HUES48 (cell line): ENCODE results near the gene GJD3.

ENCODE experiments used
- H3K27ac ChIP-seq: one replicate; pipeline ENCODE4 v1.7.0; 2013; ENCODE audit warnings: low read depth, low read length, inconsistent platforms
- H3K27me3 ChIP-seq: 2 replicates; pipeline ENCODE4 v1.6.1; 2013; ENCODE audit warnings: mild to moderate bottlenecking, low read length; ENCODE audit not compliant: control insufficient read depth, insufficient read depth
- H3K36me3 ChIP-seq: 2 replicates; pipeline ENCODE4 v1.6.1; 2013; ENCODE audit warnings: low read length; ENCODE audit not compliant: control insufficient read depth, insufficient read depth
- H3K4me1 ChIP-seq: 2 replicates; pipeline ENCODE4 v1.6.1; 2013; ENCODE audit warnings: mild to moderate bottlenecking, low read length; ENCODE audit not compliant: control insufficient read depth, insufficient read depth
- H3K4me3 ChIP-seq: 2 replicates; pipeline ENCODE4 v1.5.1; 2013; ENCODE audit warnings: mild to moderate bottlenecking, low read depth, low read length
- H3K9ac ChIP-seq: 2 replicates; pipeline ENCODE4 v1.6.1; 2013; ENCODE audit warnings: mild to moderate bottlenecking, low read depth, low read length, moderate library complexity
- H3K9me3 ChIP-seq: 2 replicates; pipeline ENCODE4 v1.6.1; 2013; ENCODE audit warnings: low read length; ENCODE audit not compliant: control insufficient read depth, insufficient read depth

Gene GJD3

DNA sequence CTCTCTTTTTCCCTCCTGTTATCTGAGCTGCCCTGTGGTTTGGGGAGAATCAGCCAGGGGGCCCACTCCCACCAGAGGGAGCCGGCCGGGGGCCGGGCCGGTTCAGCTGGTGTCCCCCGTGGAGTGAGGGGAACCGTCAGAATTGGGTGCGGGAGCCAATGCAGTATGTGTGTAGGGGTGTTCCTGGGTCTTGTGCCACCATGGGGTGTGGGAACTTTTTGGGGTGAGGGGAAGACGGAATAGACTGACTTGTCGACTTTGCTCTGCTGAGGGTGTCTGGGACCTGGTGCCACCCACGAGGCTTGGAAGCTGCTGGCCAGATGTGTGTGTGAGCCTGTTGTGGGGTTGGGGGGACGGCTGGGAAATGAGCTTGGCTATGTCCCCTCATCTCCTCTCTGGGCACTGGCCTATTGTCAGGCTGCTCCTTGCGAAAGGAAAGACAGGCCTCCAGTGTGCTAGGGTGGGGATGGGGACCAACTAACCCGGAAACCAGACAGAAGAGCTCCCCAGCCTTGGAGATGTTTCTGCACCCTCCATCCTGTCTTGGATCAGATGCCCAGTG lies 45.6 kb downstream of the GJD3 start:
- no peak overlapping the region for H3K27ac ChIP-seq
- H3K4me3 ChIP-seq: peak overlapping the region; percentile 73
- no peaks in the 10 kb centered on the region for H3K36me3 ChIP-seq
- H3K4me1 ChIP-seq: peaks cover 46% of the 10 kb centered on the region
- no peaks in the 10 kb centered on the region for H3K9me3 ChIP-seq
- H3K9ac ChIP-seq: no peak overlapping the region
- H3K27me3 ChIP-seq: peaks cover 33% of the 10 kb centered on the region

DNA sequence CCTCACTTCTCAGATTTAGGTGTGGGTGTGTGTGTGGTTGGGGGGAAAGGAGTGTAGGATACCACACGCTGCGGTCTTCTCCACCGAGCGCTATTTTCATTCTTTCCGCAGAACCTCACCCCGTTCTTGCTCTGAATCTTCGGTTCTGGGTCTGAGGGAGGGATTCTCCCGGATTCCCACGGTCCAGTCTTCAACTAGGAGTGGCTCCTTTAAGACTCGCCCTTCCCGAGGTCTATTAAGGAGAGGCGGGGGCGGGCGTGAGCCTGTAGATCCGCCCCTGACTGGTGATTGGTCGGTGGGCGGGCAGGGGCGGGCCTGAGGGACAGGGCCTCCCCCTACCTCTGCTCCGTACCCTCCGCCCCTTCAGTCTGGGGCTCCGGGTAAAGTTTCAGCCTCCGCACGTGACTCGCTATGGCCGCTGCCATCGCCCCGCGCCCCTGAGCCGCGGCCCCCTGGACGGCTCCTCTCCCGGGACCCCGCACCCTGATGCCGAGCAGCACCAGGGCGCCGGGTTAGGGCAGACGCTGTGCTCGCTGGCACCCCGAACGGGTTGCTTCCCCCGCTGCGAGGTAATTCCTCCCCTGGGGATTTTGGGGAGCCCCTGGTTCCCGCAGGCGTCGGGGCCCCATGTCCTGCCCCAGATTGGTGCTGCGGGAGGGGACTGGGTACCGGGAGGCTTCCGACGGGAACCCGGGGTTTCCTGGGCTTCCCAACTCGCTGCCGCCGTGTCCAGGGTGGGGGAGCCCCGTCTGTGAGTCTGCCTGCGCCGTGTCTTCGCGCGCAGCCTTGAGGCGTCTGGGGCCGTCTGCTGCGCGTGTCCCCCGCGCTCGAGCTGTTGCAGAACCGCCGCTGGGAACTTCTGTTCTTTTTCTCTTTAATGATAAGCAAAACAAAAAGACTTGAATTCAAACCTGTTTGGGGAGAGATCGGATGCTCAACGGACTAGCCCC lies 46.4 kb downstream of the GJD3 start:
- H3K36me3 ChIP-seq: no peaks in the 10 kb centered on the region
- H3K4me1 ChIP-seq: peaks cover 52% of the 10 kb centered on the region
- peak overlapping the region; percentile 73 for H3K4me3 ChIP-seq
- peak overlapping the region; percentile 24 for H3K27ac ChIP-seq
- H3K27me3 ChIP-seq: peaks cover 33% of the 10 kb centered on the region
- no peaks in the 10 kb centered on the region for H3K9me3 ChIP-seq
- H3K9ac ChIP-seq: peak overlapping the region; percentile 12; the same call in 1 of the 2 replicates

- peaks cover 44% of the 10 kb centered on the region for H3K4me1 ChIP-seq
- no peaks in the 10 kb centered on the region for H3K36me3 ChIP-seq
- H3K4me3 ChIP-seq: peak overlapping the region; percentile 73
- H3K27me3 ChIP-seq: peaks cover 33% of the 10 kb centered on the region
- H3K9ac ChIP-seq: no peak overlapping the region
- no peaks in the 10 kb centered on the region for H3K9me3 ChIP-seq
- no peak overlapping the region for H3K27ac ChIP-seq
These were observed 47.1 kb downstream of the GJD3 start for GRCh38 chr17:40317345-40317873.

DNA sequence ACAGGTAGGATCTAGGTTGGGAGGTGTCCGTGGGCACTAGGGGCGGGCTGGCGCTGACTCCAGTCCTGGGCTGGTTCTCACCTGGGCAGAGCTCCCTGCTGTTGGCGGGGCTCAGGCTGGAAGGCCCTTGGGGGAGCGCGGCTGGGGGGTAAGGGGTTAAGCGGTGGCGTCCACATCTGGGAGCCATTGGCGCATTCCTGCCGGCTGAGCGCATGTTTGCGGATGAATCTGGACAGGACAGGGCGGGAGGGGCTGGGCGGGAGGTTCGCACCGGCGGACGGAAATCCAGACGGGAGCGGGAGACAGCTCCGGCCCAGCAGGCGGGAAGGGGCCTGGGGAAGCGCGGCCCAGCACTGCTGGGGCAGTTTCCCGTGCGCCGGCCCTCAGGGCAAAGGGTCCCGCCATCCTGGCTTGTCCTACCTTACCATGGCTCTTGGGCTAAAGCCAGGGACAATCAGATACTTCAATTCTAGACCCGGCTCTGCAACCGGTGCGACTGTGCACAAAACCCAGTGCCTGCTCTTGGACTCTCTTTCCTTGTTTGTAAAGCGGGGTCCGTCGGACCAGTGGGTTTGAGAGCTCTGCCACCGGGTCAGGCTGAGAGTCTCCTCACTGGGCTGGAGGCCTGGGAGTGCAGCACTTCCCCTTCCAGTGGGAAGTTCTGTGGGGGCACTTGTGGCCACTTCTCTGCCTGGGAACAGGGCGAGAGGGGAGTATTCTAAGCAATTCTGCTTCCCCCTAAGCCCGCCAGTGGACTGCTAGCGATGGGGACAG lies 47.8 kb downstream of the GJD3 start:
- Histone ChIP-seq H3K9me3 (no peaks in the 10 kb centered on the region), H3K4me3 (peak overlapping the region; percentile 73), H3K9ac (no peak overlapping the region), H3K36me3 (no peaks in the 10 kb centered on the region), H3K4me1 (peaks cover 42% of the 10 kb centered on the region), H3K27me3 (peaks cover 33% of the 10 kb centered on the region), H3K27ac (peak overlapping the region; percentile 26)

DNA sequence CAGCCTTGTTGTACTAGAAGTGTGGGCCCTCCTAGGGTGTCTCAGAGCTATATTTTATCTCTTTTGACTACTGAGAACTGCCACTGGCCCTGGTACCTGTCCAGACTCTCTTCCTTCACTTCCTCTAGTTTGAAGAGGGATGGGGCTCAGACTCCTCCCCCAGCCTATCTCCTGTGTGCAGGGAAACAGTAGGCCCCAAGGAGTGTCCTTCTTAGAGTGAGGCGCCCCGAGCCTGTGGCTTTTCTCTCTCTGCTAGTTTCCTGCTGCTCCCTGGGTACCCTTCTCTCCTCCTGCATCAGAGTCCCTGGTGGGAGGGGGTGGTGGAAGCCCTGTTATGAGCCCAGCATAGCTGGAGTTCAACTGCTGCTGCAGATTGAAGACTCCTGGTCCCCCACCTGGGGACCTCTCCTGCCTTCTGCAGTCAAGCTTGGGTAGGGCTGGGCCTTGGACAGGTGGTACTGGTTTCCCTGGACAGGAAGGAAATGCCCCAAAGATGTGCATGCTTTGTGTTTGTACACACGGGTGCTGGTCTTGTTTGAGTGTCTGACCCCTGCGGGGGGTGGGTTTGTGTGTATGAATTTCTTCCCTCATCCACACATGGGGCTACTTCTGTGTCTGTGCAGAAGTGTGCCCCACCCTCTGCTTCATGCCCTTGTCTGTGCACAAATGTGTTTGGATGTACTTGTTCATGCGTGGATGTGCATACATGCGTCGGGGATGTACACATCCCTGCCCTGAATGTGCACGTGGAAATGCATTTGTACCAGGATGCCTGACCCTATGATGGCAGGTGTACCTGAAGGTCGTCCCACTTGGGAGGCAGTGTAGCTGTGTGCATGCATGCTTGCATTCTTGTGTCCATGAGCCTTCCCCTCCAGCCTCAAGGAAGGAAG lies 48.6 kb downstream of the GJD3 start:
- Histone ChIP-seq H3K36me3 (no peaks in the 10 kb centered on the region), H3K27ac (no peak overlapping the region), H3K27me3 (peaks cover 33% of the 10 kb centered on the region), H3K4me1 (peaks cover 34% of the 10 kb centered on the region), H3K4me3 (peak overlapping the region; percentile 73), H3K9me3 (no peaks in the 10 kb centered on the region), H3K9ac (no peak overlapping the region)

DNA sequence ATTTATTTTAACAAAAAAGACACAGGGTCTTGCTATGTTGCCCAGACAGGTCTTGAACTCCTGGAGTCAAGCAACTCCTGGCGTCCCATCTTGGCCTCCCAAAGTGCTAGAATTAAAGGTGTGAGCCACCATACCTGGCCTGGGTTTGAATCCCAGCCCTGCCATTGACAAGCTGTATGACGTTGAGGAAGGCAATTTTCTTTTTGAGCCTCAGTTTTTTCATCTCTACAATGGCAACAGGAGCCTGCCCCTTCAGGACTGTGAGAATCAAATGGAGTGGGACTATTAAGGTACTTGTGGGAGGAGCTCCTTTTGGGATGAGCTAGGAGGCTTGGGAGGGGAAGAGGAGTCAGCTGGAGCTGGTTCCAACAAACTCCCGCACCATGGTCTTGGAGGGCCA lies 49.3 kb downstream of the GJD3 start:
- H3K27me3 ChIP-seq: peaks cover 33% of the 10 kb centered on the region
- H3K4me3 ChIP-seq: no peak overlapping the region
- no peak overlapping the region for H3K9ac ChIP-seq
- peaks cover 34% of the 10 kb centered on the region for H3K4me1 ChIP-seq
- H3K36me3 ChIP-seq: no peaks in the 10 kb centered on the region
- no peaks in the 10 kb centered on the region for H3K9me3 ChIP-seq
- H3K27ac ChIP-seq: no peak overlapping the region

- Histone ChIP-seq H3K4me1 (peaks cover 40% of the 10 kb centered on the region), H3K27ac (no peak overlapping the region), H3K9me3 (no peaks in the 10 kb centered on the region), H3K36me3 (no peaks in the 10 kb centered on the region), H3K27me3 (peaks cover 33% of the 10 kb centered on the region), H3K9ac (no peak overlapping the region), H3K4me3 (no peak overlapping the region)
These were observed 50.0 kb downstream of the GJD3 start for GRCh38 chr17:40314584-40314956.

DNA sequence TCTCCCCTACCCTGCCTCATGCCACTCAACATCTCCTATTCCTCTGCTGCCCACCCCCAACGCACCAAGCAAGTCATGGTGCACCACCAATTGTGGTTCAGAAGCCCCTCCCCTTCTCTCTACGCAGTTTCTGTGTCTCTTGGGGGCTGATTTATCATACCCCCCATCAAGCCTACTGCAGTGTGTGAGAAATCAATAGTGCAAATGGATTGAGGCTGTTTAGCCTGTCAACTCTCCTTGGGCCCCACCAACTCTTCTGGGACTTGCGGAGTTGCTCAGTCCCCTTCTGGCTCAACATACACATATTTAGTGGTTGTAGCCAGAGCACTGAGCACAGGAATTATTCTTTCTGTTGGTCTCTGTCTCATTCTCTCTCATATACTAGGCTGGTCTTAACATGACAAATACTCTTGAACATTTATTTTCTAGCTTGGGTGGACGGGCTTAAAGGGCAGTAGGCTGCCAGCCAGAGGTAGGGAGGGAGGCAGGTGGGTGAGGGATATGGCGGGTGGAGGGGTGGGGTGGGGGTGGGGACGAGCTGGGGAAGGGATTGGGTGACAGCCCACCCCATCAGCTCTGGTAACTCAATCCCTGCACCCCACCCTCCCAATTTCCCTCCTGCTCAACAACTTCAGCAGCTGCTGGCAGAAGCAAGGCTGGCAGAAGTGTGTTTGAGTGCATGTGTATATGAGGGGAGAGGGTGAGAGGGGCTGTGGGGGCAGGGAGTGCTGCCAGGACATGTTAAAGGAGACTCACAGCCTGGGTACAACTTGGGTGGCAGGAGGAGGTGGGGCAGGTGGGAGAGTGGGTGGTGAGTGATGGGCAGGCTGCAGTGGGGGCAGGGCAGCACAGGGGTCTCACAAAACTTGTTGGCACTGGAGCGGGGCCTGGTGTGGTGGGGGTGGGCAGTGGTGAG lies 50.6 kb downstream of the GJD3 start:
- Histone ChIP-seq H3K9me3 (no peaks in the 10 kb centered on the region), H3K36me3 (no peaks in the 10 kb centered on the region), H3K4me3 (no peak overlapping the region), H3K9ac (no peak overlapping the region), H3K27me3 (peaks cover 30% of the 10 kb centered on the region), H3K4me1 (peaks cover 40% of the 10 kb centered on the region), H3K27ac (no peak overlapping the region)
